ENCODE measurements around the gene SNAPC4. TPM values are rescaled to one million over a fixed set of nuclear protein-coding genes. Genes with fewer than 3 reads are reported as not detected.
A peak's percentile ranks its signal among the peaks of the same experiment; 100 is the strongest.

The SNAPC4 gene
- total RNA-seq, 1 experiment from 2014 or later: 24.8 TPM

- CTCF ChIA-PET: no interaction called here
- no TSS peak for BruUV-seq (replicated peaks)
- Histone ChIP-seq H3K4me3 (ENCODE audit: low read depth, low read length, poor library complexity, severe bottlenecking) (no peak overlapping the region), H3K27me3 (replicated peaks; ENCODE audit: insufficient read depth, low read depth, low read length, poor library complexity) (no peaks in the 10 kb centered on the region), H3K27ac (ENCODE audit: low read depth, low read length, poor library complexity, severe bottlenecking) (peak overlapping the region; percentile 37), H3K9me3 (ENCODE audit: low read depth, low read length, poor library complexity, severe bottlenecking) (no peaks in the 10 kb centered on the region), H3K4me1 (ENCODE audit: insufficient read depth, low read length, poor library complexity, severe bottlenecking) (no peaks in the 10 kb centered on the region), H3K36me3 (ENCODE audit: insufficient read depth, low read length, poor library complexity, severe bottlenecking) (no peaks in the 10 kb centered on the region)
- no peak for DNase-seq (ENCODE audit: low spot score)
- no peak for TF ChIP-seq EZH2 (IDR thresholded peaks at IDR 0.05; ENCODE audit: borderline replicate concordance, low read depth, low read length, poor library complexity, severe bottlenecking)
- no peak for TF ChIP-seq CTCF (conservative IDR thresholded peaks at IDR 0.05; ENCODE audit: low read depth, low read length)
- intact Hi-C loops (cut with micrococcal nuclease; ENCODE audit: unreplicated experiment): no loop called here
- POLR2A ChIA-PET (ENCODE audit: low non-redundant PET): interaction anchor here (0.7 kb wide), 1 partner anchor 23 kb away, joined by 3 read pairs; no protein-coding TSS in a partner anchor
These were observed 27.2 kb downstream of the SNAPC4 start for GRCh38 chr9:136372561-136373299.

- no peak for TF ChIP-seq EZH2 (IDR thresholded peaks at IDR 0.05; ENCODE audit: borderline replicate concordance, low read depth, low read length, poor library complexity, severe bottlenecking)
- TF ChIP-seq CTCF (conservative IDR thresholded peaks at IDR 0.05; ENCODE audit: low read depth, low read length): no peak
- H3K27ac ChIP-seq (ENCODE audit: low read depth, low read length, poor library complexity, severe bottlenecking): no peak overlapping the region
- intact Hi-C loops (cut with micrococcal nuclease; ENCODE audit: unreplicated experiment): no loop called here
These were observed 28.0 kb downstream of the SNAPC4 start for GRCh38 chr9:136372006-136372405.

DNA sequence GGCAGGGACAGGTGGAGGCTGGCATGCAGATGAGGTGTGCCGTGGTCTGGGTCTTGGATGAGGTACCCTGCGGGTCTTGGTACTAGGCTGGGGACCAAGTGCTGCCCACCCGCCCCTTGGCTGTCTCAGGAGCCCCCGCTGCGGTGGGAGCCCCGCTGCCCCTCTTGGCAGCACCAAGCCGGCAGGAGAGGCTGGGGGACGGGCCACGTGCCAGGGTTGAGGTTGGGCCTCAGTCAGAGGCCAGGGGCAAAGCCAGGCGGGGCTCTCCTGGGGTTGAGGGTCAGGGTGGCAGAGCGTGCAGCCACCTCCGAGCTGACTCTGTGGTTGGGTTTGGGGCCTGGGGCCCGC, 28.5 kb downstream of the SNAPC4 start:
- no peaks in the 10 kb centered on the region for H3K9me3 ChIP-seq (ENCODE audit: low read depth, low read length, poor library complexity, severe bottlenecking)
- no TSS peak for BruUV-seq (replicated peaks)
- no peaks in the 10 kb centered on the region for H3K27me3 ChIP-seq (replicated peaks; ENCODE audit: insufficient read depth, low read depth, low read length, poor library complexity)
- H3K27ac ChIP-seq (ENCODE audit: low read depth, low read length, poor library complexity, severe bottlenecking): no peak overlapping the region
- no peaks in the 10 kb centered on the region for H3K36me3 ChIP-seq (ENCODE audit: insufficient read depth, low read length, poor library complexity, severe bottlenecking)
- POLR2A ChIA-PET (ENCODE audit: low non-redundant PET): no interaction called here
- DNase-seq (ENCODE audit: low spot score): no peak
- H3K4me3 ChIP-seq (ENCODE audit: low read depth, low read length, poor library complexity, severe bottlenecking): no peak overlapping the region
- no peaks in the 10 kb centered on the region for H3K4me1 ChIP-seq (ENCODE audit: insufficient read depth, low read length, poor library complexity, severe bottlenecking)
- no peak for TF ChIP-seq EZH2 (IDR thresholded peaks at IDR 0.05; ENCODE audit: borderline replicate concordance, low read depth, low read length, poor library complexity, severe bottlenecking)
- no peak for TF ChIP-seq CTCF (conservative IDR thresholded peaks at IDR 0.05; ENCODE audit: low read depth, low read length)
- CTCF ChIA-PET: no interaction called here
- intact Hi-C loops (cut with micrococcal nuclease; ENCODE audit: unreplicated experiment): no loop called here

More at GRCh38 chr9:136372006-136372405, 28.0 kb downstream of the SNAPC4 start:
- Histone ChIP-seq H3K27me3 (replicated peaks; ENCODE audit: insufficient read depth, low read depth, low read length, poor library complexity) (no peaks in the 10 kb centered on the region), H3K9me3 (ENCODE audit: low read depth, low read length, poor library complexity, severe bottlenecking) (no peaks in the 10 kb centered on the region), H3K4me1 (ENCODE audit: insufficient read depth, low read length, poor library complexity, severe bottlenecking) (no peaks in the 10 kb centered on the region), H3K36me3 (ENCODE audit: insufficient read depth, low read length, poor library complexity, severe bottlenecking) (no peaks in the 10 kb centered on the region), H3K4me3 (ENCODE audit: low read depth, low read length, poor library complexity, severe bottlenecking) (no peak overlapping the region)
- POLR2A ChIA-PET (ENCODE audit: low non-redundant PET): interaction anchor here (0.7 kb wide), 1 partner anchor 24 kb away, joined by 3 read pairs; no protein-coding TSS in a partner anchor
- no peak for DNase-seq (ENCODE audit: low spot score)
- BruUV-seq (replicated peaks): no TSS peak
- CTCF ChIA-PET: no interaction called here

Measured in A673 (cell line).